GM19023 (cell line): ENCODE results near the gene C4A.
"Not testable (repeated sequence)": the region's sequence is repeated elsewhere in the genome, so short reads cannot be mapped to it uniquely, and the experiment has no call there.

ENCODE experiments used
- ATAC-seq: cut with Tn5 transposase; IDR thresholded peaks from one replicate; pipeline ENCODE4 v1.9.1; 2021; ENCODE audit warnings: mild to moderate bottlenecking, moderate library complexity; ENCODE audit not compliant: unreplicated experiment

The C4A gene

DNA sequence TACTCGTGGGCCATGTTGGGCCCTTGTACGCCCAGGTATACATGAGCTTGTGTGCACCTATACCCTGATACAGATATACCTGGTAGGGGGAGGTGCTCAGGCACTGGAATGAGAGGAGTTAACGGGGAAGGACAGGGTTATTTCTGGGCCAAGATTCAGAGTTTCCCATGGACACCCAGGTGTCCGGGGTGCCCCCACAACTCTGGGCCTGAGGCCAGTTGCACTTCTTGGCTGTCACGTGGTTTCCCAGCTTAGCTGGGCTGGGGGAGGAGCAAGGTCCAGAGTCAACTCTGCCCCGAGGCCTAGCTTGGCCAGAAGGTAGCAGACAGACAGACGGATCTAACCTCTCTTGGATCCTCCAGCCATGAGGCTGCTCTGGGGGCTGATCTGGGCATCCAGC is at the start of gene C4A:
Gene C4A (plus strand): TSS at position 314 of the 400 bp plus-strand sequence. CDS start 51 bp downstream, at position 365.
- ATAC-seq = not testable (repeated sequence)

DNA sequence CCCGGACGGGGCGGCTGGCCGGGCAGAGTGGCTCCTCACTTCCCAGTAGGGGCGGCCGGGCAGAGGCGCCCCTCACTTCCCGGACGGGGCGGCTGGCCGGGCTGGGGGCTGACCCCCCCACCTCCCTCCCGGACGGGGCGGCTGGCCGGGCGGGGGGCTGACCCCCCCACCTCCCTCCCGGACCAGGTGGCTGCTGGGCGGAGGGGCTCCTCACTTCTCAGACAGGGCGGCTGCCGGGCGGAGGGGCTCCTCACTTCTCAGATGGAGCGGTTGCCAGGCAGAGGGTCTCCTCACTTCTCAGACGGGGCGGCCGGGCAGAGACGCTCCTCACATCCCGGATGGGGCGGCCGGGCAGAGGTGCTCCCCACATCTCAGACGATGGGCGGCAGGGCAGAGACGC is 49.7 kb upstream of the C4A start:
- not testable (repeated sequence) for ATAC-seq

DNA sequence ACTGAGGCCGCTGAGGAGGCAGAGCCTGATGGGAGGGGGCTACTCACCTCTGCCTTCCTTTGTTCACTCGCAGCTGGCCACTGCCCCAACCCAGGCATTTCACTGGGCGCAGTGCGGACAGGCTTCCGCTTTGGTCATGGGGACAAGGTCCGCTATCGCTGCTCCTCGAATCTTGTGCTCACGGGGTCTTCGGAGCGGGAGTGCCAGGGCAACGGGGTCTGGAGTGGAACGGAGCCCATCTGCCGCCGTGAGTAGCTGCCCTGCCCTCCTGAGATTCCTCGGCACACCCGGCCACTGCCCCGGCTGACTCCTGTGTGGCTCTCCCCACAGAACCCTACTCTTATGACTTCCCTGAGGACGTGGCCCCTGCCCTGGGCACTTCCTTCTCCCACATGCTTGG is 48.3 kb upstream of the C4A start:
- ATAC-seq = no peak

DNA sequence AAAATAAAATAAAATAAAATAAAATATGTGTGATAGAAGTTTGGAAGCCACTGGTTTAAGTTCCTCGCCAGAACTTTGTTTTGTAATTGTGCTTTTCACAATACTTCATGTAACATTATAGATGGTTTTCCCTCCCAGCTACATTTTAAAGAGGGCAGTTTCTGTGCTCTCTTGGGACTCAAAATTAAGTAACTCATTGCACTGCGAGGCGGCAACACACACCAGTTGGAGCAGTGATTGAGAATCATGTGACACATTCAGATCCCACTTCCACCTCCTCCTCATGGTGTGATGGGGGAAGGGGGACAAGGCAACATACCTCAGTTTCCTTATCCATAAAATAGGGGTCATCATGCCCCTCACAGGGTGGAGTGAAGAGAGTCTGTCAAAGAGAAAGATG is 46.8 kb upstream of the C4A start:
- no peak for ATAC-seq

DNA sequence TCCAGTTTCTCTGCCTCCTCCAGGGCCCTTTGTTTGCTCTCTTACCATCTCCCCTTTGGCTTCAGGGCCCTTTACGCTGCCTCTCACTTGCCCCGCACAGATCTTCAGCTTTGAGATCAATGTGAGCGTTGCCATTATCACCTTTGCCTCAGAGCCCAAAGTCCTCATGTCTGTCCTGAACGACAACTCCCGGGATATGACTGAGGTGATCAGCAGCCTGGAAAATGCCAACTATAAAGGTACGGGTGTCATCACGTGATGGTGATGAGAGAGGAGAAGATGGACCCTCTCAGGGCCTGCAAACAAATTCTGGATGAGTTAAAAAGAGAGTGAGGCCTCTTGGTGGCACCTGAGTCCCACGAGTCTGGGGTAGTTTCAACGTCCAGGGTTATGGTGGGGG is 46.0 kb upstream of the C4A start:
- ATAC-seq = no peak

DNA sequence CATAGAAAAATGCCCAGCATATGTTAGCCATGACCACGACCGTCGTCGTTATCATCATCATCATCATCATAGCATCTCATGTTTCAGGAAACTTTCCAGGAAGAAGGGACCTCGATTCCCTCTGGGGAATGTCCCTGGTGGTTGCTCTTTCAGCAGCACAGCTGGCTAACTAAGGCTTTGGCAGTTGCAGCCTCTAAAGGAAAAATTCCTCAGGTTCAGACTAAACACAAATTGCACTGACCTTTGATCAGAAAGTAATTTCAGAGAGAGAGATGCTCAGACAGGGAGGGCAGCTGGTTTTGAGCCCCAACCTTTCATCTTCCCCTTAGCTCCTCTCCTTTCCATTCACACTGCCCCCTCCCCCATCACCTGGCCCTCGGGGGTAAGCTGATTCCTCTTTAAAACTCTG is 41.6 kb upstream of the C4A start:
- ATAC-seq = no peak

DNA sequence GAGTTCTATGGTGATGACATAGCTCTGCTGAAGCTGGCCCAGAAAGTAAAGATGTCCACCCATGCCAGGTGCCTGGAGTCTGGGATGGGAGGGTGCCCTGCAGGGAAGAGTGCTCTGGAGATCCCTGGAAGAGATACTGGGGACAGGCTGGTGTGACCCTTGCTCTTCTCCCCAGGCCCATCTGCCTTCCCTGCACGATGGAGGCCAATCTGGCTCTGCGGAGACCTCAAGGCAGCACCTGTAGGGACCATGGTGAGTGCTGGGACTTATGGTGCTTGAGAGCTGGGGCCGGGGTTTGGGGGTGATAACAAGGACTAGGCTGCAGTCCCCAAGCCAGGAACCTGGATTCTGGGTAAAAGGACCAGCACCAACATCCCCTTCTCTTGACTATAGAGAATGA is 38.1 kb upstream of the C4A start:
- no peak for ATAC-seq

DNA sequence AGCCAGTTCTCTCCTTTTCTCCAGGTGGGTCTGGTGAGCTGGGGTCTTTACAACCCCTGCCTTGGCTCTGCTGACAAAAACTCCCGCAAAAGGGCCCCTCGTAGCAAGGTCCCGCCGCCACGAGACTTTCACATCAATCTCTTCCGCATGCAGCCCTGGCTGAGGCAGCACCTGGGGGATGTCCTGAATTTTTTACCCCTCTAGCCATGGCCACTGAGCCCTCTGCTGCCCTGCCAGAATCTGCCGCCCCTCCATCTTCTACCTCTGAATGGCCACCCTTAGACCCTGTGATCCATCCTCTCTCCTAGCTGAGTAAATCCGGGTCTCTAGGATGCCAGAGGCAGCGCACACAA is 36.7 kb upstream of the C4A start:
- ATAC-seq = no peak

DNA sequence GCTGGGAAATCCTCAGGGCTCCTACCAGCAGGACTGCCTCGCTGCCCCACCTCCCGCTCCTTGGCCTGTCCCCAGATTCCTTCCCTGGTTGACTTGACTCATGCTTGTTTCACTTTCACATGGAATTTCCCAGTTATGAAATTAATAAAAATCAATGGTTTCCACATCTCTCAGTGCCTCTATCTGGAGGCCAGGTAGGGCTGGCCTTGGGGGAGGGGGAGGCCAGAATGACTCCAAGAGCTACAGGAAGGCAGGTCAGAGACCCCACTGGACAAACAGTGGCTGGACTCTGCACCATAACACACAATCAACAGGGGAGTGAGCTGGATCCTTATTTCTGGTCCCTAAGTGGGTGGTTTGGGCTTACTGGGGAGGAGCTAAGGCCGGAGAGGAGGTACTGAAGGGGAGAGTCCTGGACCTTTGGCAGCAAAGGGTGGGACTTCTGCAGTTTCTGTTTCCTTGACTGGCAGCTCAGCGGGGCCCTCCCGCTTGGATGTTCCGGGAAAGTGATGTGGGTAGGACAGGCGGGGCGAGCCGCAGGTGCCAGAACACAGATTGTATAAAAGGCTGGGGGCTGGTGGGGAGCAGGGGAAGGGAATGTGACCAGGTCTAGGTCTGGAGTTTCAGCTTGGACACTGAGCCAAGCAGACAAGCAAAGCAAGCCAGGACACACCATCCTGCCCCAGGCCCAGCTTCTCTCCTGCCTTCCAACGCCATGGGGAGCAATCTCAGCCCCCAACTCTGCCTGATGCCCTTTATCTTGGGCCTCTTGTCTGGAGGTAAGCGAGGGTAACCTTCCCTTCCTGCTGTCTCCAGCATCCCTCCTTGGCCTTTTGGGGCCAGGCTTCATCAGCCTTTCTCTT is 36.1 kb upstream of the C4A start, which contains the start of gene CFB:
Gene CFB (plus strand): TSS at position 589 of the 863 bp plus-strand sequence. CDS start 127 bp downstream, at position 716.
- ATAC-seq = no peak

DNA sequence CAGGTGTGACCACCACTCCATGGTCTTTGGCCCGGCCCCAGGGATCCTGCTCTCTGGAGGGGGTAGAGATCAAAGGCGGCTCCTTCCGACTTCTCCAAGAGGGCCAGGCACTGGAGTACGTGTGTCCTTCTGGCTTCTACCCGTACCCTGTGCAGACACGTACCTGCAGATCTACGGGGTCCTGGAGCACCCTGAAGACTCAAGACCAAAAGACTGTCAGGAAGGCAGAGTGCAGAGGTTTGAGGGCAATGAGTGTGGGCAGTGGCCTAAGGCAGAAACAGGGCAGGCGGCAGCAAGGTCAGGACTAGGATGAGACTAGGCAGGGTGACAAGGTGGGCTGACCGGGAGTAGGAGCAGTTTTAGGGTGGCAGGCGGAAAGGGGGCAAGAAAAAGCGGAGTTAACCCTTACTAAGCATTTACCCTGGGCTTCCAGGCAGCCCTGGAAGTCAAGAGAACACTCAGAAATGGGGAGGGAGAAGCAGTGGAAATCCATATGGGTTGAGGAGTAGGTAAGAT is 35.4 kb upstream of the C4A start:
- no peak for ATAC-seq

DNA sequence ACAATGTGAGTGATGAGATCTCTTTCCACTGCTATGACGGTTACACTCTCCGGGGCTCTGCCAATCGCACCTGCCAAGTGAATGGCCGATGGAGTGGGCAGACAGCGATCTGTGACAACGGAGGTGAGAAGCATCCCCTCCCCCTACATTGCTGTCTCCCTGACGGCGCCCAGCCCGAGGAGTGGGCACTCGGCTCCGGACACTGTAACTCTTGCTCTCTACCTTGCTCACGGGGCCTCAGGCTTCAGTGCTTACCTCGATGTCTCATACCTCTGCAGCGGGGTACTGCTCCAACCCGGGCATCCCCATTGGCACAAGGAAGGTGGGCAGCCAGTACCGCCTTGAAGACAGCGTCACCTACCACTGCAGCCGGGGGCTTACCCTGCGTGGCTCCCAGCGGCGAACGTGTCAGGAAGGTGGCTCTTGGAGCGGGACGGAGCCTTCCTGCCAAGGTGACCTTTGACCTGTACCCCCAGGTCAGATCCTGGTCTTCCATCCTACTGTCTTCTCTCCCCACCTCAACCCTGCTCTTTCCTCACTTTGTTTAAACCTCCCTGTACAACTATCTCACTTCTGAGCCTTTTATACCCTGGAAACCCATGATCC is 34.7 kb upstream of the C4A start:
- no peak for ATAC-seq

DNA sequence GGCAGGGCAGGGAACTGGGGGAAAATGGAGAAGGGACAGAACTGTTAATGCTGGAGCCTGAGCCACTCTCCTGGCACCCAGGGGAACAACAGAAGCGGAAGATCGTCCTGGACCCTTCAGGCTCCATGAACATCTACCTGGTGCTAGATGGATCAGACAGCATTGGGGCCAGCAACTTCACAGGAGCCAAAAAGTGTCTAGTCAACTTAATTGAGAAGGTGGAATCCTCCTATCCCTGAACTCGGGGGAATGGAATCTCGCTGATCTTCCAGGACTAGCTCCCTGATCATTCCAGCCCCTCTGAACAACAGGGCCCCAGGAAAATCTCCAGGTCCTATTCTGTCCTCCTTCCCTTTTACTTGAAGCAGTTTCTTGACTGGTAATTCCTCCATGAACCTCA is 34.0 kb upstream of the C4A start:
- ATAC-seq = no peak

DNA sequence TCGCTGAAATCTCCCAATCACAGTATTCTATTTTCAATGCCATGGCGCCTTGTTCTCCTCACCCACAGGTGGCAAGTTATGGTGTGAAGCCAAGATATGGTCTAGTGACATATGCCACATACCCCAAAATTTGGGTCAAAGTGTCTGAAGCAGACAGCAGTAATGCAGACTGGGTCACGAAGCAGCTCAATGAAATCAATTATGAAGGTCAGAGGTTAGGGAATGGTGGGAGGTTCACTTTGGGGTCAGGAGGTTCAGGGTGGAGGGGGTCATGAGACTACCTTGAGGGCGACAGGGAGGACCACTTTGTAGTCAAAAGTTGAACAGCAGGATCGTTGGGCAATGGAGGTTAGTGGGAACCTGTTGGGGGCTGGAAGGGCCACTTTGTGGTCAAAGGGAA is 33.6 kb upstream of the C4A start:
- ATAC-seq = no peak

DNA sequence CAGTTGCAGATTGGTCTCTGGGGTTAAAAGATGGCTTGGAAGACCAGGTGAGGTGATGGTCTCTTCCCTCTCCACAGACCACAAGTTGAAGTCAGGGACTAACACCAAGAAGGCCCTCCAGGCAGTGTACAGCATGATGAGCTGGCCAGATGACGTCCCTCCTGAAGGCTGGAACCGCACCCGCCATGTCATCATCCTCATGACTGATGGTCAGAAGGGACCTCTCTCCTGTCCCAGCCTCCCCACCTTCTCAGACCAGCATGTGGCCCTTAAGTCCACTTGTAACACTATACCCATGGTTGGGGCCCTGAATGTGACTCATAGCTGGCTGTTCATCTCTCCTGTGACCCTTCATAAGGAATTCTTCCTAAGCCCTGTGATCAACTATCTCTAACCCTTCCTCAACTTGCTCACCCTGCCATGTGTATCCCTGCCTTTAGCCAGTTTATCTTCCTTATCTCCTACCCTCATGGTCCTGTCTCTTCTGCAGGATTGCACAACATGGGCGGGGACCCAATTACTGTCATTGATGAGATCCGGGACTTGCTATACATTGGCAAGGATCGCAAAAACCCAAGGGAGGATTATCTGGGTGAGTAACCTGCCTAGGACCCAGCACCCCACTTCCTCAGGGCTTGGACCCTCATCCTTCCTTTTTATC is 33.0 kb upstream of the C4A start:
- ATAC-seq = no peak

DNA sequence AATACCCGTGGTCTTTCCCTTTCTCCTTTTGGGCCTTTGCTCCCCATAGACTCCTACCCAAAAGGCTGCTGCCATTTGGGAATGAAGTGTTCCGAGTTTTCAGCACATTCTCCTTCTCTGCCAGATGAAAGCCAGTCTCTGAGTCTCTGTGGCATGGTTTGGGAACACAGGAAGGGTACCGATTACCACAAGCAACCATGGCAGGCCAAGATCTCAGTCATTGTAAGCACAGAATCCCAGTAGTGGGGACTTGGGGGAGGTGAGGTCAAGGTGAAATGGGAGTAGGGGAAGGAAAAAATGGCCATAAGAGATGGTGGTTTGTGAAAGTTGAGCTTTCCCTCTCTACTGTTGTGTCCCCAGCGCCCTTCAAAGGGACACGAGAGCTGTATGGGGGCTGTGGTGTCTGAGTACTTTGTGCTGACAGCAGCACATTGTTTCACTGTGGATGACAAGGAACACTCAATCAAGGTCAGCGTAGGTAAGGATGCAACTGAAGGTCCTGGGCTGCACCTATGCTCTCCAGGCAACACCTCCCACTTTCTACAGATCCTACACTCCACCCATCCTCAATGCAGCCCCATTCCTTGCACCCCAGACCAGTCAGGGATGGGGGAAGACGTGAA is 31.8 kb upstream of the C4A start:
- no peak for ATAC-seq

DNA sequence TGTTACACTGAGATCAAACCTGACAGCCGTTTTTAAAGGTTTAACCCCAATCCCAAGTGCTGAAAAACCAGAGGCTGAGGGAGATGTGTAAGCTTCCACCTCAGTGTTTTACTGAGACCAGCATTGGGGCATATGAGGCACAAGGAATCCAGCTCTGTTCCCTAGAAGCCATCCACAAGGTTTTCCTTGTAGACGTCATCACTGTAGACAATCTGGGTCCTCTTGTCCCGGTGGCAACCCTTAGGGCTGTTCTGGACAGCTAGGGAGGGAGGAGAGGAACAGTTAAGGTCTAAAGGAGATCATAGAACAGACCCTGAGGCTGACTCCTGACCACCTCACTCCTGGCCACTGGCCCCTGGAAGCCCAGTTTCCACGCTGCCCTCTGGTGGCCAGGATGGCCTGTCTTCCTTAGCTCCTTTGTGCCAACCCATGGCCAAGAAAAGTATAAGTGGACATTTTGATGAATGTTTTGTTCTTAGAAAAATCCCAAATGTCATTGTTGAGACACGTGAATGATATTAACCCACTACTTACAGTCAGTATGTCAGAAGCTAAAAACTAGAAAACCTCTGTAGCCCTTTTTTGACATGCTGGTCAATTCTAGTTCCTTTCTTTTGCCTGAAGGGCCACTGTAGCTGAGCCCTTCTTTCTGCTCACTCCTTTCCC is 29.6 kb upstream of the C4A start:
- no peak for ATAC-seq

DNA sequence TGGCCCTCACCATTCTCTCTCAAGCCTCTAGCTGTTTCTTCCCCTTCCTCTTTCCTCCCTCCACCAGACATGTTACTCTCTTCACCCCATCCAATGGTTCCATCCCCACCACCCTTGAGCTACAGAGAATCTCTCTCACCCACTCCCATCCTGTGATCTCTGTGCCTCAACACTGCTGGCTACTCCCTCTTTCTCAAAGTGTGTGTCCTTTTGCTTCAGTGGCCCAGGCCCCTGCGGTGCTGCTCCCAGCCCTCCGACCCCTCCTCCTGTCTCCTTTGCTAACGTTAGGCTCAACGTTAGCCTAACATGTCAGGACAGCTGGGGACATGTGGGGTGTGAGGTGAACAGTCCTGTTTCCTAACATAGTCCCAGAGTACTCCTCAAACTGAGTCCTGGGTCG is 29.0 kb upstream of the C4A start:
- ATAC-seq = no peak

DNA sequence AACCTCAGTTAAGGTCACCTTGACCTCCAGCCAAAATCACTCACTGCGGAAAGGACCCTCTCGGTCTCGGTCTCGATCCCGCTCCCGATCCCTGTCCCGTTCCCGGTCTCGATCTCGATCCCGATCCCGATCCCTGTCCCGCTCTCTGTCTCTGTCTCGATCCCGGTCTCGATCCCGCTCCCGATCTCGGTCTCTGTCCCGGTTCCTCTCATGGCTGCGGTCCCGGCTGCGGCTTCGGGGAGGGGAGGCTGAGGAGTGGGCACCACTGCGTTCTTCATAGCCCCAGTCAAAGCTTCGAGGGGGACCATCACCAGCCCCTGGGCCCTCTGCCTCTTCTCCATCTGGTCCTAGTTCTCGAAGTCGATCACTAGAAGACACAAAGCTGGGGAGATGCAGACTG is 27.3 kb upstream of the C4A start:
- no peak for ATAC-seq

DNA sequence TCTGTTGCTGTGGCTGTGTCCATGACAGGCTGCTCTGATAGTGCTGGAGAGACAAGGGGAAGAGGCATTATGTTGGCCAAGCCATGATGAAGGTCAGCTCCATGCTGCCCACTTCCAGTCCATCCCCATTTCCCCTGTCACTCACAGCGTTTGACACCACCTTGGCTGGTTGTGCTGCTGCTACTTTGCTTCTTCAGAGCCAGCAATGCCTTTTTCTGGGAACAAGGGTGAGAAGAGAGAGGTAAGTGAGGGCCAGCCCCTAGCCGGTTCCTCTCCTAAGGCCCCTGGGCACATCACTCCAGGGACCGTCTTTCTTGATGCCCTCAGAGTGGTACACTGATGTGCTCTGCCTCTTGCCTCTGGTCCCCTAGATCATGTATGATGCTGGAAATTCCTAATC is 25.1 kb upstream of the C4A start:
- no peak for ATAC-seq

DNA sequence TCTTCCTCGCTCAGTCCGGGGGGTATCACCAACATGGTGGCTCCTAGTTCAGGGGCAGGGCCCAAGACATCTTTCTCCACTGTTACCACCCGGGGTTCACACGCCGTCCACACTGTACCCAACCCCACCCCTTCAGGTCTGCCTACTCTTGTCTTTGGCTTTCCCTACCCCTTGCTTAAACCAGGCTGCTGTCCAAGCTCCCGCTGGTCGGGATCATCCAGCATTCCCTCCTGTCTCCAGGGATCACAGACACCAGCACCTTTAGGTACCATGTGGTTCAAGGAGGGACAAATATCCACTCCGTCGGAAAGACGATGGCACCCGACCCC is 23.5 kb upstream of the C4A start:
- ATAC-seq = peak; percentile 4
